HEK293T (cell line): Measurements from ENCODE around the gene SLC39A8.

Source experiments
- CTCF ChIA-PET: fragments of 350-600 bp; formaldehyde crosslinking; extraction: SDS; loops from one replicate; lab custom pipeline; 2021; ENCODE audit warnings: antibody characterized with exemption, inconsistent platforms; lab: Yijun Ruan, JAX
- POLR2A ChIA-PET: fragments of 350-600 bp; formaldehyde crosslinking; extraction: SDS; loops from one replicate; lab custom pipeline; 2020; ENCODE audit warnings: antibody characterized with exemption, inconsistent platforms; lab: Yijun Ruan, JAX
- DNase-seq: peaks from one replicate; pipeline ENCODE4 v3.0.0; 2012; ENCODE audit warnings: mixed read lengths; ENCODE audit errors: extremely low spot score
- ARNT ChIP-seq: fragments of 450-650 bp; IDR thresholded peaks from 2 replicates; pipeline ENCODE4 v1.6.1; 2017; ENCODE audit warnings: mild to moderate bottlenecking
- BHLHE40 ChIP-seq: fragments of 450-650 bp; IDR thresholded peaks from 2 replicates; pipeline ENCODE4 v1.6.1; 2016; ENCODE audit warnings: mild to moderate bottlenecking, moderate library complexity, borderline replicate concordance
- CTBP1 ChIP-seq: fragments of 450-650 bp; IDR thresholded peaks from 2 replicates; pipeline ENCODE4 v1.6.1; 2016; ENCODE audit warnings: borderline replicate concordance
- ELF4 ChIP-seq: fragments of 450-650 bp; IDR thresholded peaks from 2 replicates; pipeline ENCODE4 v1.6.1; 2017; ENCODE audit warnings: antibody characterized with exemption
- FOXA1 ChIP-seq: fragments of 450-650 bp; IDR thresholded peaks from 2 replicates; pipeline ENCODE4 v1.6.1; 2016; ENCODE audit warnings: mild to moderate bottlenecking
- FOXK2 ChIP-seq: fragments of 450-650 bp; IDR thresholded peaks from 2 replicates; pipeline ENCODE4 v1.6.1; 2016; ENCODE audit warnings: mild to moderate bottlenecking
- FOXM1 ChIP-seq: fragments of 450-650 bp; IDR thresholded peaks from 2 replicates; pipeline ENCODE4 v1.6.1; 2017; ENCODE audit warnings: mild to moderate bottlenecking, borderline replicate concordance
- HDGF ChIP-seq: fragments of 450-650 bp; IDR thresholded peaks from 2 replicates; pipeline ENCODE4 v1.6.1; 2017; ENCODE audit warnings: antibody characterized with exemption, borderline replicate concordance
- L3MBTL2 ChIP-seq: fragments of 450-650 bp; conservative IDR thresholded peaks from 2 replicates; pipeline ENCODE4 v1.6.1; 2016; ENCODE audit warnings: mild to moderate bottlenecking
- LEF1 ChIP-seq: fragments of 450-650 bp; IDR thresholded peaks from 2 replicates; pipeline ENCODE4 v1.6.1; 2017; ENCODE audit warnings: mild to moderate bottlenecking, borderline replicate concordance
- NFRKB ChIP-seq: fragments of 450-650 bp; IDR thresholded peaks from 2 replicates; pipeline ENCODE4 v1.6.1; 2016; ENCODE audit warnings: mild to moderate bottlenecking, moderate library complexity
- PKNOX1 ChIP-seq: fragments of 450-650 bp; IDR thresholded peaks from 2 replicates; pipeline ENCODE4 v1.6.1; 2016
- SP1 ChIP-seq: fragments of 450-650 bp; IDR thresholded peaks from 2 replicates; pipeline ENCODE4 v1.6.1; 2017
- SUZ12 ChIP-seq: fragments of 450-650 bp; IDR thresholded peaks from 2 replicates; pipeline ENCODE4 v1.6.1; 2016; ENCODE audit warnings: mild to moderate bottlenecking
- TARDBP ChIP-seq: fragments of 450-650 bp; IDR thresholded peaks from 2 replicates; pipeline ENCODE4 v1.6.1; 2016
- ZNF384 ChIP-seq: fragments of 450-650 bp; IDR thresholded peaks from 2 replicates; pipeline ENCODE4 v1.6.1; 2016

The SLC39A8 gene

GRCh38 chr4:102217345-102217744 is 127.9 kb downstream of the SLC39A8 start:
- TF ChIP-seq FOXA1 (no peak), L3MBTL2 (no peak), SUZ12 (no peak), CTBP1 (no peak), SP1 (no peak), PKNOX1 (no peak), ELF4 (no peak), NFRKB (no peak), FOXK2 (no peak), BHLHE40 (no peak), HDGF (no peak), TARDBP (no peak), ARNT (no peak), ZNF384 (no peak)
- ChIA-PET CTCF (no interaction called here), POLR2A (no interaction called here)
- no peak for DNase-seq

GRCh38 chr4:102216666-102217065 is 128.6 kb downstream of the SLC39A8 start:
- no peak for DNase-seq
- ChIA-PET CTCF (no interaction called here), POLR2A (no interaction called here)
- TF ChIP-seq SUZ12 (no peak), PKNOX1 (no peak), ZNF384 (no peak), FOXM1 (no peak), HDGF (no peak), TARDBP (no peak), L3MBTL2 (no peak), SP1 (no peak), NFRKB (no peak), ARNT (no peak)

- POLR2A ChIA-PET, result no interaction called here
- DNase-seq, result no peak
- TF ChIP-seq ARNT (no peak), HDGF (no peak), ZNF384 (no peak), CTBP1 (no peak), SP1 (no peak), FOXM1 (no peak), FOXK2 (no peak), LEF1 (no peak), FOXA1 (no peak), PKNOX1 (no peak), TARDBP (no peak), L3MBTL2 (no peak), ELF4 (no peak)
- CTCF ChIA-PET, result no interaction called here
Observed at GRCh38 chr4:102213031-102213430, 132.3 kb downstream of the SLC39A8 start.
